ENCODE data around the gene EPHA6.

Gene EPHA6

DNA sequence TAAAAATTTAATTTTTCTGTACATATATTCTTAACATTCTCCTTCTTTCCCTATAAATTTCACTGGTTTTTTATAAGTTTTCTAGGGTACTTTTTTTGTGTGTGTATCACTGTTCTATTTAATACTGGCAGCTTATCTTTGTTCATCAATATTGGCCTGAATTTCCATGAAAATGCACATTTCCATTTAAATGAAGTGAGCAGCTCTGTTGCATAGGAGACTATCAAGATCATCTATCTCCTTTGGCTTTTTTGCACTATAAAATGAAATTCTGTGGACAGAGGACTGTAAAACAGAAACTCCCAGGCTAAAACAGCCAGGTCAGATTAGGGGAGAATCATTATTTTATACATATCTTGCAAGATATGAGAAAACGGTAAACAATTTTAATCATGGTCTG, 673.2 kb downstream of the EPHA6 start:
- no peak overlapping the region for H3K4me3 ChIP-seq (ENCODE audit: low read depth, low read length)

DNA sequence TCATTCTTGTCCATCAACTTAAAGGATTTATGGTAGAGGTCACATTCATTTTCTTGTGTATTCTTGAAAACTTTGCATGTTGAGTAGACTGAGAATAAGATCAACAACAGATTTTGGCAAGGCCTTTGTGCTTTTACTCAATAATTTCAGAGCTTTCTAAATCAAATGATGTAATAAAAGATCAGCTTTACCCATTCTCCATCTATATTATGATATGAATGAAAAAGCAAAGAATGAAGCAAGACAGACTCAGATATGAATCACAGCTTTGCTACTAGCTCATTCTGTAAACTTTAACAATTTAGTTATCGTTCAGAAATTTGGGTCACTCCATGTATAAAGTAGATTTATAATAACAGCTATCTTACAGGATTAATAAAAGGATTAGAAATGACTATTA, 674.3 kb downstream of the EPHA6 start:
- TF ChIP-seq CTCF (IDR thresholded peaks at IDR 0.05; ENCODE audit: borderline replicate concordance, insufficient read depth, low read depth, low read length) = no peak
- no peak overlapping the region for H3K4me3 ChIP-seq (ENCODE audit: low read depth, low read length)

More for the DNA sequence above, 673.2 kb downstream of the EPHA6 start:
- TF ChIP-seq CTCF (IDR thresholded peaks at IDR 0.05; ENCODE audit: borderline replicate concordance, insufficient read depth, low read depth, low read length) = no peak

DNA sequence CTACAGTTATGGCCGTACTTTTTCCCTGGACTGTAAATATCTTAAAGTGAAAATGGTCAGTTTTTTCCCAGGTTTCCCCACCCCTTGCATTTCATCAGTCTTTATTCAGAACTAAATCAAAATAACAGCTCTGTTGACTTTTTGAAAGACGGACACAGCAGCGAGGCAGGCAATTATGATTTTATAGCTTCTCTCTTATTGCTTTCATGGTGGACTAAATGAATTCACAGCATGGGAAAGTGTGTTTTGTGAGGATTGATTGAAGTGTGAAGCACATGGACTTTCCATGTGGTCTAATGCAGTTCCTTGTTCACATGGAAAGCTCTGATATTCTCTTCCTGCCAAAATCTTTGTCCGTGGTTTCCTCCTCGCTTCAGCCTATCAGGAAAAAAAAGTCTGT, 681.5 kb downstream of the EPHA6 start:
- no peak overlapping the region for H3K4me3 ChIP-seq (ENCODE audit: low read depth, low read length)
- TF ChIP-seq CTCF (IDR thresholded peaks at IDR 0.05; ENCODE audit: borderline replicate concordance, insufficient read depth, low read depth, low read length) = no peak

- no peak for TF ChIP-seq CTCF (IDR thresholded peaks at IDR 0.05; ENCODE audit: borderline replicate concordance, insufficient read depth, low read depth, low read length)
Observed at GRCh38 chr3:97497138-97497537, 682.7 kb downstream of the EPHA6 start.

GRCh38 chr3:97504463-97504862, 690.1 kb downstream of the EPHA6 start:
- no peak overlapping the region for H3K4me3 ChIP-seq (ENCODE audit: low read depth, low read length)
- TF ChIP-seq CTCF (IDR thresholded peaks at IDR 0.05; ENCODE audit: borderline replicate concordance, insufficient read depth, low read depth, low read length) = no peak

More at GRCh38 chr3:97497138-97497537, 682.7 kb downstream of the EPHA6 start:
- H3K4me3 ChIP-seq (ENCODE audit: low read depth, low read length) = no peak overlapping the region

- no peak for TF ChIP-seq CTCF (IDR thresholded peaks at IDR 0.05; ENCODE audit: borderline replicate concordance, insufficient read depth, low read depth, low read length)
- no peak overlapping the region for H3K4me3 ChIP-seq (ENCODE audit: low read depth, low read length)
Observed at GRCh38 chr3:97510795-97511194, 696.4 kb downstream of the EPHA6 start.

GRCh38 chr3:97515076-97515475, 700.7 kb downstream of the EPHA6 start:
- no peak overlapping the region for H3K4me3 ChIP-seq (ENCODE audit: low read depth, low read length)
- no peak for TF ChIP-seq CTCF (IDR thresholded peaks at IDR 0.05; ENCODE audit: borderline replicate concordance, insufficient read depth, low read depth, low read length)

All from GM12875 (cell line).